ENCODE data around the gene TEX53. TPM values are rescaled to one million over a fixed set of nuclear protein-coding genes. Genes with fewer than 3 reads are reported as not detected.

TEX53 gene
- total RNA-seq, 4 donors from 2014 or later = not detected

GRCh38 chr9:114694719-114695269, 37.2 kb upstream of the TEX53 start:
- TF ChIP-seq POLR2A (IDR thresholded peaks at IDR 0.05) = no peak
- TF ChIP-seq, protein P1, sequence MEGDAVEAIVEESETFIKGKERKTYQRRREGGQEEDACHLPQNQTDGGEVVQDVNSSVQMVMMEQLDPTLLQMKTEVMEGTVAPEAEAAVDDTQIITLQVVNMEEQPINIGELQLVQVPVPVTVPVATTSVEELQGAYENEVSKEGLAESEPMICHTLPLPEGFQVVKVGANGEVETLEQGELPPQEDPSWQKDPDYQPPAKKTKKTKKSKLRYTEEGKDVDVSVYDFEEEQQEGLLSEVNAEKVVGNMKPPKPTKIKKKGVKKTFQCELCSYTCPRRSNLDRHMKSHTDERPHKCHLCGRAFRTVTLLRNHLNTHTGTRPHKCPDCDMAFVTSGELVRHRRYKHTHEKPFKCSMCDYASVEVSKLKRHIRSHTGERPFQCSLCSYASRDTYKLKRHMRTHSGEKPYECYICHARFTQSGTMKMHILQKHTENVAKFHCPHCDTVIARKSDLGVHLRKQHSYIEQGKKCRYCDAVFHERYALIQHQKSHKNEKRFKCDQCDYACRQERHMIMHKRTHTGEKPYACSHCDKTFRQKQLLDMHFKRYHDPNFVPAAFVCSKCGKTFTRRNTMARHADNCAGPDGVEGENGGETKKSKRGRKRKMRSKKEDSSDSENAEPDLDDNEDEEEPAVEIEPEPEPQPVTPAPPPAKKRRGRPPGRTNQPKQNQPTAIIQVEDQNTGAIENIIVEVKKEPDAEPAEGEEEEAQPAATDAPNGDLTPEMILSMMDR (IDR thresholded peaks at IDR 0.05) = no peak
- H3K4me3 ChIP-seq (ENCODE audit: low read depth, poor library complexity, severe bottlenecking) = no peak overlapping the region
- WGBS, 2 donors = 89 to 95% methylated on average over 6 of the region's 6 CpGs
- intact Hi-C loops (cut with DNase I; ENCODE audit: low total_unique reads) = no loop called here
- DNase-seq (ENCODE audit: low spot score in 2 of 2) = no peak

- intact Hi-C loops (cut with DNase I; ENCODE audit: low total_unique reads) = no loop called here
- no peak overlapping the region for H3K4me3 ChIP-seq (ENCODE audit: low read depth, poor library complexity, severe bottlenecking)
- DNase-seq (ENCODE audit: low spot score in 2 of 2) = no peak
- 52 to 56% methylated on average over 2 of the region's 2 CpGs for WGBS, 2 donors
- TF ChIP-seq, protein P1 (IDR thresholded peaks at IDR 0.05) = no peak
- no peak for TF ChIP-seq POLR2A (IDR thresholded peaks at IDR 0.05)
Observed at GRCh38 chr9:114694146-114694545, 36.5 kb upstream of the TEX53 start.

DNA sequence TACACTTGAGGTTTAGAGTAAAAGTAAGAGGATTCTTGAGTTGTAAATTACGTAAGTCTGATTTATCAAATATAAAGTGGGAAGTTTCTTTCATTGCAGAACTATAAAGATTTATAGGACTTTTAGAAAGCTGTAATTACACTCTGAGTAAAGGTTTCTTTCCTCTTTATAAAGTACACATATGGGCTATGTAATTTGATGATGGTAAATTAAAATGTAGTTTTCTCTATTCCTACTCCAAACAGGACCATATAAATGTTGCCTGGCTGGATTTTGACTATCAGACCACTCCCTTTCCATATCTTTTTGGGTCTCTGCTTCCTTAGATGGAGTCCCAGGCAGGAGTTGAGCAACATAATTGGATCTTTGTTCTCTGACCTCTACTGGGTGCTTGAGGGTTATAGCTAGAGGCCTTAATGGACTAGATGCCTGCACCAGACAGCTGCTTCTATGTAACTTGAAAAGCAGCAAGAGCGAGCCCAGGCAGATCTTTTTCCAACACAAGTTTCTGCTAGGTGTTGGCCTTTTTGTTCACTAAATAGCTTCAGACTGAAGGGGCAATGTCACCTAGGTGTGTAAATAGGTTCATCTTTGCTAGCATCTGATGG, 35.7 kb upstream of the TEX53 start:
- 62 to 92% methylated on average over 2 of the region's 2 CpGs for WGBS, 2 donors
- intact Hi-C loops (cut with DNase I; ENCODE audit: low total_unique reads) = no loop called here
- no peak overlapping the region for H3K4me3 ChIP-seq (ENCODE audit: low read depth, poor library complexity, severe bottlenecking)
- no peak for DNase-seq (ENCODE audit: low spot score in 2 of 2)
- TF ChIP-seq, protein P1 (IDR thresholded peaks at IDR 0.05) = no peak
- TF ChIP-seq POLR2A (IDR thresholded peaks at IDR 0.05) = no peak

DNA sequence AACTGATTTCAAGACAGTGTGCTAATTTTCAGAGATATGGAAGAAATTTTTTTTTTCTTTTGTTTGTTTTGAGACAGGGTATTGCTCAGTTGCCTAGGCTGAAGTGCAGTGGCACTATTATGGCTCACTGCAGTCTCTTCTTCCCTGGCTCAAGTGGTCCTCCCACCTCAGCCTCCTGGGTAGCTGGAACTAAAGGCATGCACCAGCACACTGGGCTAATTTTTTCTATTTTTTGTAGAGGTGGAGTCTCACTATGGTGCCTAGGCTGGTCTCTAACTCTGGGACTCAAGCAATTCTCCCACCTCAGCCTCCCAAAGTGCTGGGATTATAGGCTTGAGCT, 34.3 kb upstream of the TEX53 start:
- no peak overlapping the region for H3K4me3 ChIP-seq (ENCODE audit: low read depth, poor library complexity, severe bottlenecking)
- intact Hi-C loops (cut with DNase I; ENCODE audit: low total_unique reads) = no loop called here
- no peak for TF ChIP-seq POLR2A (IDR thresholded peaks at IDR 0.05)
- TF ChIP-seq, protein P1 (IDR thresholded peaks at IDR 0.05) = no peak
- DNase-seq (ENCODE audit: low spot score in 2 of 2) = no peak

GRCh38 chr9:114691046-114691955, 33.7 kb upstream of the TEX53 start:
- TF ChIP-seq, protein P1 (IDR thresholded peaks at IDR 0.05) = no peak
- no peak for TF ChIP-seq POLR2A (IDR thresholded peaks at IDR 0.05)
- 61 to 80% methylated on average over 11 of the region's 11 CpGs for WGBS, 2 donors
- DNase-seq (ENCODE audit: low spot score in 2 of 2) = no peak
- intact Hi-C loops (cut with DNase I; ENCODE audit: low total_unique reads) = no loop called here
- H3K4me3 ChIP-seq (ENCODE audit: low read depth, poor library complexity, severe bottlenecking) = no peak overlapping the region

All from lower leg skin (tissue), 4 donors.